DMS 273 (cell line): ENCODE measurements around the gene C1orf226.

Experiments
- DNase-seq: peaks from one replicate; lab custom pipeline; 2025; ENCODE audit not compliant: unreplicated experiment; lab: John Stamatoyannopoulos, UW

Gene C1orf226

DNA sequence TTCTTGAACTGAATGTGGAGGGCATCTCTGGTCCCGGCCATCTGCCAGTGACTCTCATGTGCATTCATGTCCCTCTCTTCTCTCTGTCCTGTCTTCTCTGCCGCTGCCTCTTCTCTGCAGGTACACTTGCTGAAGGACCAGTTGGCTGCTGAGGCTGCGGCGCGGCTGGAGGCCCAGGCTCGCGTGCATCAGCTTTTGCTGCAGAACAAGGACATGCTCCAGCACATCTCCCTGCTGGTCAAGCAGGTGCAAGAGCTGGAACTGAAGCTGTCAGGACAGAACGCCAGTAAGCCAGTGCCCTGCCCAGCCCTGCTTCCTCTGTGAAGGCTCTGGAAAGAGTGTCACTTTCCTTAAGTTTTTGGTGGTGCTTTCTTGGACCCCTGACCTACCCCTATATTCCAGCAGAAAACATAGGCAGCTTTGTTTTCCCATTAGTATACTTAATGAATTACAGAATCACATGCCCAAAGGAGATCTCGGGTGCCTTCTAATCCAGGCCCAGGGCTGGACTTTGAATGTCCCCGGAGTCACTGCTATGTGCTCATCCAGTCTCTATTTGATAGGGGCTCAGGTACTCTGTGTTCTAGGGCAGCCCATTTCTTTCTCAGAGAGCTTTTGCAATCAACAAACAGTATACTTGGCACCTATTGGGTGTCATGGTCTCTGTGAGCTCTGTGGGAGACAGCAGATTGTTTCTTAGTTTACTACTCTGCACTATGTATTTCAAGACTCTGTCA is 16.1 kb upstream of the C1orf226 start:
- DNase-seq: no peak

DNA sequence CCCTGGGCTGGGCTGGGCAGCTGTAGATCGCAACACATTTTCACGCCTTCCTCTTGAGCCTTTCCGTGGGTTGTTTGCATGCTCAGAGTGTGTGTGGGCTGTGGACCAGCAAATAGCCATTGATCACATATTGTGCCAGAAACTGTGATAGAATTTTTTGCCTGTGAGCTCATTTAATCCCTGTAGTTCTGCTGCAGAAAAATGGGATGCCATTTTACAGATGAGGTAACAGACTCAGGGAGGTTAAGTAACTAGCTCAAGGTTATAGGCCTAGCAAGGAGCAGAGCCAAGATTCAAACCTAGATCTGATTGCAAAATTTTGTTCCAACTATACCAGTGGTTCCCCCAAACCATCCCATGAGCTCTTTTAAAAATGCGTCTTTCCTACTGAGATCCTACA is 15.4 kb upstream of the C1orf226 start:
- DNase-seq: no peak

DNA sequence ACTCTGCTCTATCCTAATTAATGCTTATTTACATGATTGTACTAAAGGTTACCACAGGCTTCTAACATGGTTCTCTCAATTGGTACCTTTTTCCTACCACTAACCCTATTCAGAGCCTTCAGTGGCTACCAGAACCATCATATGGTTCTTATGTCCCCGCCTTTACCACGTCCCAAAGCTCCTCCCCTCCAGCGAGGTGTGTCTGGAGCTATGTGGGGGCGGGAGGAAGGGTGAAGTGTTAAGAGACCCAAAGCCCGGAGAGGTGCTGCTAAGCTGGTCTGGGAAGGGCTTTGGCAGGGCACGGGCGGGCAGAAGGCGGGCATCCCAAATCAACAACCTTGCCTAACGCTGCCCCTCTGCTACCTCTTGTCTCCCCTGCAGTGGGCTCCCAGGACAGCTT is 14.9 kb upstream of the C1orf226 start:
- DNase-seq: no peak

DNA sequence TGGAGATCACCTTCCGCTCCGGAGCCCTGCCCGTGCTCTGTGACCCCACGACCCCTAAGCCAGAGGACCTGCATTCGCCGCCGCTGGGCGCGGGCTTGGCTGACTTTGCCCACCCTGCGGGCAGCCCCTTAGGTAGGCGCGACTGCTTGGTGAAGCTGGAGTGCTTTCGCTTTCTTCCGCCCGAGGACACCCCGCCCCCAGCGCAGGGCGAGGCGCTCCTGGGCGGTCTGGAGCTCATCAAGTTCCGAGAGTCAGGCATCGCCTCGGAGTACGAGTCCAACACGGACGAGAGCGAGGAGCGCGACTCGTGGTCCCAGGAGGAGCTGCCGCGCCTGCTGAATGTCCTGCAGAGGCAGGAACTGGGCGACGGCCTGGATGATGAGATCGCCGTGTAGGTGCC is 14.5 kb upstream of the C1orf226 start:
- DNase-seq: no peak

DNA sequence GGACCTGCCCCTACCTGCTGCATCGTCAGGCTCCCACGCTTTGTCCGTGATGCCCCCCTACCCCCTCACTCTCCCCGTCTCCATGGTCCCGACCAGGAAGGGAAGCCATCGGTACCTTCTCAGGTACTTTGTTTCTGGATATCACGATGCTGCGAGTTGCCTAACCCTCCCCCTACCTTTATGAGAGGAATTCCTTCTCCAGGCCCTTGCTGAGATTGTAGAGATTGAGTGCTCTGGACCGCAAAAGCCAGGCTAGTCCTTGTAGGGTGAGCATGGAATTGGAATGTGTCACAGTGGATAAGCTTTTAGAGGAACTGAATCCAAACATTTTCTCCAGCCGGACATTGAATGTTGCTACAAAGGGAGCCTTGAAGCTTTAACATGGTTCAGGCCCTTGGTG is 13.8 kb upstream of the C1orf226 start:
- no peak for DNase-seq

DNA sequence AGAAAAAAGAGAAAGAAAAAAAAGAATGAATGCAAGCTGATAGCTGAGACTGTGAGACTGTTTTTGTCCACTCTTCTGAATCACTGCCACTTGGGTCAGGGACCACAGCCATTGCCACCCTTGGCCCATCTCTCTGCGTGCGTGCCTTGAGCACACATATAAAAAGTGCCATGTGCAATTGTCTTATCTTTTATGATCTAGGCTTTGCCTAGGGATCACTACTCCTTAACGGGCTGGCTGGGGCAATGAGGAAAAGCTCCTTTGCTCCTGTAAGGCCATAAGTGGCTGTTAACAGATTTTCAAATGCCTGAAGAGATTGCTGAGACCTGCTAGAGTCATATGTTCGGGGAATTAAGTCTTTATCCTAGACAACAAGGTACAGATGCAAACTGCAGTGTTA is 13.1 kb upstream of the C1orf226 start:
- no peak for DNase-seq

DNA sequence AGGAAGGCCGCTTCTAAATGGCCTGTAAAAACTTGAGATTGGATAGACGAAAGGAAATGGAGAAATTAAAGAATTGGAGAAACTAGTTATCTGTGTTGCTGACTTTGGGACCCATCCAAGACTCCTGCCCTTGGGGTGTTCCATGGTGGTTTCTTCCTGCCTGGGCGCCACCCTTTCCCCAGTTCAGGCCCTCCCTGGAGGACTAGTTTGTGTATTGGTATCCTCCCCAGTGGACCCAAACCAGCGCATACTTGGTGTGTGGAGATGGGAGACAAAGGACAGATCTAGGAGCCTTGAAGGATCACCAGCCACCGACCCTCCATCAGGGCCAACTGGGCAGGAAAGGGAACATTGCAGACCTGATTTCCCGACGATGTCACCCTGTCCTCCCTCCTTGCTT is 12.0 kb upstream of the C1orf226 start:
- no peak for DNase-seq

DNA sequence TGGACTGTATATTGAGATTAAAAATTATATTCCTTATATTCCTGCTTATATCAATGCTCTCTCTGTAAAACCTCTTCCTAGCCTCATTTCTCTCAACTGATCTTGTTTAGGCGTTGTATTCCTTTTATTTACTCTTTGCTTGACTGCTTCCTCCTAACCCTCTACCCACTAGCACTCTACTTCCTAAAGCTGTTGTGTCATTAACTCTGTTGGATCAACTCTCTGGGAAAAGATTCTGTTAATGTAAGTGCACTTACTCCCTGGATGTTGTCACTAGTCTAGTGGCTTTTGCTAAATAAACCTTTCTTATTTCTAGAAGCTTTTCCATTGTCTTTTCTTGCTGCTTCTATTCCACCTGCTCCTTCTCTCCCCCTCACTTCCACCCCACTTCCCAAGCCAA is 11.4 kb upstream of the C1orf226 start:
- DNase-seq: no peak

DNA sequence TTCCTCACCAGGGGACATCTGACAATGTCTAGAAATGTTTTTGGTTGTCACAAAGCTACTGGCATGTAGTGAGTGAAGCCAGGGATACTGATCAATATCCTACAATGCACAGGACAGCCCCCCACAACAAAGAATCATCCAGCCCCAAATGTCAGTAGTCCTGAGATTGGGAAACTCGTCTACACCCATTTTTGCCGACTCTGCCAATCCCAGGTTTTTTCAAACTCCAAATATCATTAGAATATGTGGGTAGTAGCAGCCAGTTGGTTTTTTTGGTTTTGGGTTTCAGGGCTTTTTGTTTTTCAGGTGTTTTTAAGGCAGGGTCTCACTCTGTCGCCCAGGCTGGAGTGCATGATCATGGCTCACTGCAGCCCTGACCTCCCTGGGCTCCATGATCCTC is 10.8 kb upstream of the C1orf226 start:
- DNase-seq: no peak

DNA sequence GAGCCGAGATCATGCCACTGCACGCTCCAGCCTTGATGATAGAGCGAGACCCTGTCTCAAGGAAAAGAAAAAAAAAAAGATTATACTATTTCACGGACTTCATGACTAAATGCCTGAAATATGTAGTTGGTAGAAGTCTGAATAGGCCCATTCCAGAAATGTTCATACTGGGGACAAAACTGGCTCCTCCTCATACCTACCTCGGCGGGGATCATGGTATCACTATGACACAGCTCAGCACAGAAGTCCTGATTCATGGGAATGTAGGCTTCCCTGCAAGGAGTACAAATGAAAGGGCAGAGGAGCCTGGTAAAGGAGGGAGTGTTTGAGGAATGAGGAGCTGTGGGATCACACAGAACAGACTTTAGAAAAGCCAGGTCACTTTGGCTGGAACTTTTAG is 9.9 kb upstream of the C1orf226 start:
- no peak for DNase-seq

DNA sequence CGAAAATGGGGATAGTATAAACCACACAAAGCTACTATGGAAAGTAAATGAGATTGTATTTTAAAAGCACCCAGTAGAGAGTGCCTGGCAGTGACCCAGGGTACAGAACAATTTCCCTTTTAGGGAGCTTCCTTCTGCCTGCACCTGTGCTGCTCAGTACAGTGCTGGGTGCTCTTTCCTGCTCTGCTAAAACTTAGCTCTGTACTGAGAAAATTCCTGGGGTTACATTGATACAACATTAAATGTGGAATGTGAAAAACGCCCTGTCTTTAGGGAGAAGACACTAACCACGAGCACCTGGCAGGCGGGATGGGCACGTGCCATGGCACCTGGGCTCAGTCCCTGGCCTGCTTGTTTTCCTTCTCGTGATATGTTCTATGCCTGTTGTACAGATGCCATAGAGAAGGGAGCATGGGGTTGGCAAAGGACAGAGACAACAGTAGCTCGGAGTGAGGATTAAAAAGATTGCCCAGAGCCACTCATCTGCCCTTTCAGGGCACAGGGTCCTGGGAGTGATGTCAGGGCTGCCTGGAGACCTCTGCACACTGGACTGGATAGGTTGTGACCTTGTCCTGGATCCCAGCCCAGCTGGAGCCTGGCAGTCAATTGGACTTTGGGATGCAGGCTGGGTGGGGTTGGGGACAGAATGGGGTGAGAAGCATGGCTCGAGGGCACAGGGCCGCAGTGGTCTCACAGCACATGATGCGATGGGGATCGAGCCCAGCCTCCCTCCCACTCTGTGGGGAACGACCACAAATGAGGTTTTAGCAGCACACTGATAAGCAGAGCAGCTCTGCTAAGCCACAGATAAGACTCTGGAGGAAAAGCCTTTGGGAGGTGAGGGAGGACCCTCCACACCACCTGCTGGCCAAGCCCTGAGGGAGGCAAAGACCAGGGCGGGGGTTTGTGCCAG is 9.1 kb upstream of the C1orf226 start:
- DNase-seq: no peak

DNA sequence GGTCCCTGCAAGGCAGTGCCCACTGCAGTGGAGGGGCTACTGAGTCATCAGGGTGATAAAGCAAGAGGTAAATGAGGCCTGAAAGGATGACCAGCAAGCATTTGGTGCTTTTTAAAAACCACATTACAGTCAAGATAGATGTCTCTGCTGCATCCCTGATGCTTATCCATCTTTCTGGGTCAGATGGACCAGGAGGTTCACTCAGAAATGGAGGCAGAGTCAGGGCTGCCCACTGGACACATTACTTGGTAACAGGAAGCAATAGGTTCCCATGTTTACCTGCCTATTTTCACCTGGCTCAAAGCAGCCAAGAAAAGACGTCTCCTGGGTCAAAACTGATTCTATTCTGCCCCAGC is 8.5 kb upstream of the C1orf226 start:
- DNase-seq: no peak

DNA sequence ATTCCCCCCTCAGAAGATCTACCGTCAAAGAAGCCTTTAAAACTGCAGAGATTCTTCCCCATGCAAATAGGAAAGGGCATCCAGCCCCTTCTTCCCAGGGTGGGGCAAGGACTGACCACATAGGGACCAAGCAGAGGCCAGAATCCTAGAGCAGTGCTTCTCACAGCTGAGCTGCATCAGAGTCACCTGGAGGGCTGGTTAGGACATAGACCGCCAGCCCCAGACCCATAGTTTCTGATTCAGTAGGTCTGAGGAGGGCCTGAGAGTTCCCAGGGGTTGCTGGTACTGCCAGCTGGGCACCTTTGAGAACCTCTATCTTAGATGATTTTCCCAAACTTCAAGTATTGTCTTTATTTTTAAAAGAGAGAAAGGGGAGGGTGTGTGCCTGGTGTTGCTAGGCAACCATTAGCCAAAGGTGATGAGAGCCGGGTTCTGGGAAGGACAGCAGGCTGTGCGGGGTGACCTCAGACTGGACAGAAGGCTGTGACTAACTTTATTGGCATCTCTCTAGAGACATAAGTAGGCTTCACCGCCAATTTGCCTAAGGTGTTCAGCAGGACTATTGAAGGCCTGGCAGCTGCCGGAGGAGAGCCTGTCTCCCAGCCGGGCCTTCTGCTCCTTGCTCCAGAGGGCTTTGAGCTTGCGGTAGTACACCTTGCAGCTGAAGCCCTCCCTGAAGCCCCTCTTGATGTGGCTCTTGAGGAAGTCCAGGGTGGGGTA is 7.8 kb upstream of the C1orf226 start:
- peak; percentile 30 for DNase-seq

DNA sequence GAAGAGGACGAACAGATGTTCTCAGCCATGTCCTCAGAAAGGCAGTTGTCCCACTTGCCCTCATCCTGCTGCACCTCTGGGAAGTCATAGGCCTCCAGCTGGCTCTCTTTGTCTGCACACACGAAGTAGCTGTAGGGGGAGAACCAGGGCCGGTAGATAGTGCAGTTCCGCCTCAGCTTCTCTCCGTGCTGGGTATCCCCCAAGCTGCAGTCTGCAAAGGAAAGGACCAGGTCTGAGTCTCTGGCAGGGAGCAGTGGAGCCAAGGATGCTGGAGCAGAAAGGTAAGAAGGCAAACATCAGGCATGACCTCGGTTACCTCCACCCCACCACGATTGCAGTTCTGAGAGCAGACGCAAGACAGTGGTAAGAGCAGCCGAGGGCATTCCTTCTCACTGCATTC is 7.1 kb upstream of the C1orf226 start:
- no peak for DNase-seq

DNA sequence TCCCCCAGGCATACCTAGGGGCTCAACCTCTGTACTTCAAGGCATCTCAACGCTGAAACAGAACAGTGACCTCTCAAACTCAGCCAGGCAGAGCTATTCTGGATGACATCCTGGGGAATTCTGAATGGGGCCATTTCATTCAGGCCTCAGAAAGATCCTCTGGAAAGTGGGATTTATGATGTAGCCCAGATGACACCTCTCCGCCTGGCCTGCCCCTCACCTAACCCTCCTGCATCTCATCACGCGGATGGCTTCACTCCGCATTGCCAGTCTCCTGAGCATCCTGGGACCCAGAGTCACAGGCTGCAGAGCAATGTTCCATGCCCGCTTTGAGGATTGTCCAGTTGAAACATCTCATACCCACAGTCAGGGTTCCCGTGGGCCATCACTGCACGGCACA is 6.1 kb upstream of the C1orf226 start:
- DNase-seq: no peak

DNA sequence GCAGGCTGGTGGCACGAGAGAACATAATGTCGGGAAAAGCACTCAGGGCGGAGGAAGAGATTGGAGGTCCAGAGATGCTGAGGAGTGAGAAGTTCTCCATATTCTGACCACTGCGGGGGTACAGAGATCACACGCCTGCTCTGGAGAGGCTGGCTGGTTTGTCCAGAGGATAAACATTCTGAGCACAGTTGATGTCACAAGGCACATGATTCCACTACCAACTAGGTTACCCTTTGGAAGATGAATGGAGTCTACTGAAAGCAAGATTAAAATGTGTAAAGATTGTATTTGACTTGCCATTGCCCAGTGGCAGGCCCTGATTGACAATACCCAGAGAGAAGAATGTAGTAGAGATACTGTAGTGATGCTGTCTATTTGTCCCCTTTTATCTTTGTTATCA is 4.8 kb upstream of the C1orf226 start, which contains the start of gene SPATA46:
Gene SPATA46, minus strand, starts transcription at position 164 of the 400 bp plus-strand sequence. Its CDS starts 64 bp downstream, at position 100.
- no peak for DNase-seq

DNA sequence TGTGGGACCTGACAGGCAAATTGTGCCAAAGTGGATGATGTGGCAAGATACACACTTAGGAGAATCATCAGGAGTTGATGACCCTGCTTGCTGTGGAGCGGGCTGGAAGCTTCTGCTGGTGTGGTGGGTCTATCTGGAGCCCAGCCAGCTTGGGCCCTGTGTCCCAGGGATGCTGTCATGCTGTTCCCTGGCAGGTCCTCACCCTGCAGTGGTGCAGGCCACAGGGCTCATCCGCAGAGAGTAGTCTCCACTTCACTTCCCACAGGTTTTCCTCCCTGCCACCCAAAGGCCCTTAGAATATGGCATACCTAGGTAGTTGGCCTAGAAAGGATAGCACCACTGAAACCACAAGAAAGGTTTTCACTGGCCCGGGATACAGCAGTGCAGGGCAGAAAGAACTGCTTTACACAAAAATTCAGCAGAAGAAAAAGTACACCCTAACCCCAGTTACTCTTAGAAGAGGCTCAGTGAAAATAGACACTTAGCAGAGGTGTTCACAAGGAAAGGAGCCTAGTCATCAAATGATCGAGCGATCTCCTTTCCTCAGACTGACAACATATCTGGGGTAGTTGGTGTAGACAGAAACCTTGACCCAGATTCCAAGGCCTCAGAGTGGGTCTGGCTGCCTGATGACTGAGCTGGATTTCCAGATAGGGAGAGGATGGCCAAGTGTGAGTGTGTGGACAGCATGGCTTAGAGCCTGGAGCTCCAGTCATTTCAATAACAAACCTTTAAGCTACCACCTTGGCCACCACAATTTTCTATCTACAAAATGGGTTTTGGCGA is 1.3 kb upstream of the C1orf226 start:
- DNase-seq: no peak

DNA sequence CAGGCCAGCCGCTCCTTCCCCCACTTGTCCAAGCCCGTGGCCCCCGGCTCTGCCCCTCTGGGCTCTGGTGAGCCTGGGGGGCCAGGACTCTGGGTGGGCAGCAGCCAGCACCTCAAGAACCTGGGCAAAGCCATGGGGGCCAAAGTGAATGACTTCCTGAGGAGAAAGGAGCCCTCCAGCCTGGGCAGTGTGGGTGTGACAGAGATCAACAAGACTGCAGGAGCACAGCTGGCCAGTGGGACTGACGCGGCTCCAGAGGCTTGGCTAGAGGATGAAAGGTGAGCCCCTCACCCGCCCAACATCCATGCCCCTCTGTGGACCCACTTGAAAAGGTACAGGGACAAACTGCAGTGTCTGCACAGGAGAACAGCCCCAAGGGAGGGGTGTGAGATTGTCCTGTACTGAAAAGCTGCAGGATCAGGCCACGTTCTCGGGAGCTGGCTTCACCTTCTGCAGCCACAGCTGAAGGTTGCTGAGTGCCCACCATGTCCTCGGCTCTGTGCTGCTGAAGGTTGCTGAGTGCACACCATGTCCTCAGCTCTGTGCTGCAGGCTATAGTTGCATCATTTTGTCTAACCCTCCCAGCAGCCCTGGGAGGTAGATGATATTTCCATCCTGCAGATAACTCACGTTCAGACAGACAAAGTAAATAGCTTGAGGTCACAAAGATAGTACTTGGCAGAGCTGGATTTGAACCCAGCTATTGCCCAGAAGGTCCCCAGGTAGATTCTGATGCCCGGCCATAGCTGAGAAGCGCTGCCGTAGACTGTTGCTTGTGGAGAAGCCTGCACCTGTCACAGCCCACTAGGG is 618 bp downstream of the C1orf226 start:
- no peak for DNase-seq

DNA sequence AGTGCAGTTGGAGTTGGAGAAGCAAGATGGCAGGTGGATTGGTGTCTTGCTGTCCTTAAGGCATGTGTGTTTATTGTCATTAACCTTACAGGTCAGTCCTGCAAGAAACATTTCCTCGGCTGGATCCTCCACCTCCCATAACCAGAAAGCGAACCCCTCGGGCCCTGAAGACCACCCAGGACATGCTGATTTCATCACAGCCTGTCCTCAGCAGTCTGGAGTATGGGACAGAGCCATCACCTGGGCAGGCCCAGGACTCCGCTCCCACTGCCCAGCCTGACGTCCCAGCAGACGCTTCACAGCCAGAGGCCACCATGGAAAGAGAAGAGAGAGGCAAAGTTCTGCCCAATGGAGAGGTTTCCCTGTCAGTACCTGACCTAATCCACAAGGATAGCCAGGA is 1.6 kb downstream of the C1orf226 start:
- DNase-seq: no peak

DNA sequence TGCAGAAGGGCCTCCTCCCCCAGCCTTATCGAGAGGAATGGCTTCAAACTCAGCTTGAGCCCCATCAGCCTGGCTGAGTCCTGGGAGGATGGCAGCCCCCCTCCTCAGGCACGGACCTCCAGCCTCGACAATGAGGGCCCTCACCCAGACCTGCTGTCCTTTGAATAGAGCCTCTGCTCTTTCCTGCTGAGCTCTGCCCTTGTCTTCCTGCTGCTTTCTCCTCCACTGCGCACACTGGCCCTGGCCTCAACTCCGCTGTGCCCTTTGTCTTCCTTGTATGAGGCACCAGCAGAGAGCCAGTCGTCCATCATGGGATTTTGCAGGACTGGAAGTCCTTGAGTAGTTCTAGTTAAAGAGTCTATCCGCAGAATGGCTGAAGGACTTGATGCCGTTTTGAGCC is 2.0 kb downstream of the C1orf226 start:
- no peak for DNase-seq
